Iris pigment epithelial cell (primary cell): Measurements from ENCODE around the gene KPNA3.
"Not testable (repeated sequence)": the region's sequence is repeated elsewhere in the genome, so short reads cannot be mapped to it uniquely, and the experiment has no call there.

Experiments used
- DNase-seq: peaks from one replicate; pipeline ENCODE4 v3.0.0-alpha.2; 2011; ENCODE audit warnings: low read depth

KPNA3 gene, protein sequence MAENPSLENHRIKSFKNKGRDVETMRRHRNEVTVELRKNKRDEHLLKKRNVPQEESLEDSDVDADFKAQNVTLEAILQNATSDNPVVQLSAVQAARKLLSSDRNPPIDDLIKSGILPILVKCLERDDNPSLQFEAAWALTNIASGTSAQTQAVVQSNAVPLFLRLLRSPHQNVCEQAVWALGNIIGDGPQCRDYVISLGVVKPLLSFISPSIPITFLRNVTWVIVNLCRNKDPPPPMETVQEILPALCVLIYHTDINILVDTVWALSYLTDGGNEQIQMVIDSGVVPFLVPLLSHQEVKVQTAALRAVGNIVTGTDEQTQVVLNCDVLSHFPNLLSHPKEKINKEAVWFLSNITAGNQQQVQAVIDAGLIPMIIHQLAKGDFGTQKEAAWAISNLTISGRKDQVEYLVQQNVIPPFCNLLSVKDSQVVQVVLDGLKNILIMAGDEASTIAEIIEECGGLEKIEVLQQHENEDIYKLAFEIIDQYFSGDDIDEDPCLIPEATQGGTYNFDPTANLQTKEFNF

DNA sequence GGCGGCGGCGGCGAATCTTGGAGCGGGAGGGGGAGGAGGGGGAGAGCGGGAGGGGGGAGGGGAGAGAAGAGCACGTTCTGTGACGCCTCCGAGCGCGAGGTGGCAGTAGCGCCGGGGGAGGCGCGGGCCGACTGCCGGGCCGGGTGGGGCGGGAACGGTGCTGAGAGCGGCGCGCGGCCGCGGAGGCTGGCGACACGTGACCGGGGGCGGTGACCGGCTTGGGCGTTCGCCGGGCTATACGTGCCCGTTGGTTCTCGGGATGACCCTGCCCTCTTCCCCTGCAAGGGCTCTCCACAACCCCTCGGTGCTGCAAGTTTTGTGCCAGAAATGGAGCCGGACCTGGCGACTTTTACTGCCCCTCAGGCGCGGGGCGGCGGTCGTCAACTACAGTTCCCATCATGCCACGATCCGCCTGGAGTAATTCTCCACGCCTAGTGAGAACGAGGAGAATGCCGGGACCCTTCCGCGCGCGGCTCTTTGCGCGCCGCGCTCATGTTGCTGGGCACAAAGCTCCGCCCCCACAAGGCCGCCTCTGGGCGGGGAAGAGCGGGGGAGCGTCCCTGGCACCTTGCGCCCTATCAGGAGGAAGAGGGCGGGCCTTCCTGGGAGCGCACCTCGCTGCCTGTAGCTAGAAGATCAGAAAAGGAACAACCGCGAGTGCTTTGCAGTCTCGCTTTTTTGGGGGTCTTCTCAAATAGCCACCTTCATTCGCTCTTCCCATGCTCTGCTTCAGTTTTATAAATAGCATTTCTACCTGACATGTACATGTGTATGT is at the start of gene KPNA3:
KPNA3 (minus strand) TSS at position 133 of the 775 bp plus-strand sequence. CDS start 176 bp downstream, outside the sequence.
- peak; percentile 97 for DNase-seq

DNA sequence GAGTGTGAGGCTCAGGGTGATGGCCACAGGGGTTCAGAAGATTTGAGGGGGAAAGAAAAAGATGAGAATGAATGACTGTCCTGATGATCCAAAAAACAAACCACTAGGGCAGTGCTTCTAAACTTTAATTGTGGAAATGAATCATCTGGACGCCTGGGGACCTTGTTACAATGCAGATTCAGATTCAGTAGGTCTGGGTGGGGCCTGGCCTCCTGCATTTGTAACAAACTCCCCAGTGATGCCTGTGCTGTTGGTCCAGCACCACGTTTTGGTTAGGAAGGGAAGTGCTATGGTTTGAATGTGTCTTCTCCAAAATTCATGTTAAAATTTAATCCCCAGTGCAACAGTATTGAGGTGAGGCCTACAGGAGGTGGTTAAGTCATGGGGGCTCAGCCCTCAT is 49.5 kb upstream of the KPNA3 start:
- DNase-seq, result no peak

DNA sequence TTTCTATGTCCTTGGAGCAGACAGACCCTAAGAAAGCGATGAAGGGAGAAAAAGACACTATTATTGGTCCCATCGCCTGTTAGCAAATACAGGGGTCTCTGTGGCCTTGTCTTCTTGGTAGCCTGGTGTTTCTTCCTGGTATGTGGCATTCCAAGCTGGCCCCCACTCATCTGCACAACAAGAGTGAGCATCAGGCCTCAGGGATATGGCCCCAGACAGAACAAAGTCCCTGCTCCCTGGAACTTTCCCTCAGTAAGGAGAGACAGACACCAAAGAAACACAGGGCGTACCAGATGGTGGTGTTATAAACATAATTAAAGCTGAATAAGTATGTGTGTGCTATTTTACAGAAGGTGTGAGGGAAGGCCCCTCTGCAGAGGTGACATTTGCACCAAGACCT is 48.2 kb upstream of the KPNA3 start:
- DNase-seq, result no peak

DNA sequence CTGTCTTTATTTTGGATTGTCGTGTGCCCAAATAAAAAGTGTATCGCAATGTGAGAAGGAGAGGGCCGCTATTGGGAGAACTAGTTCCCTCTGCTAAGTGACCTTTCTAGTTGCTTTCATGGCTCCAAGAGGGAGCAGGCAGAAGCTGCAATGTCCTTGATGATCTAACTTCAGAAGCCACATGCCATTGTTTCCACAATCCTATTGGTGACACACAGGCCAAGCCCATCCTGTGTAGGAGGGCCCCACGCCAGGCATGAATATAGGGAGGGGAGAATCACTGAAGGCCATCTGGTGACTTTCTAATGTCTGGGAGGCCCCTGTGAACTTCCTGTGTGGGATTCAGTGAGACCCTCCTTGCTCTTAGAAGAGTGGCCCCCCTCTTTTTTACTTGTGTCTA is 47.8 kb upstream of the KPNA3 start:
- DNase-seq, result no peak

DNA sequence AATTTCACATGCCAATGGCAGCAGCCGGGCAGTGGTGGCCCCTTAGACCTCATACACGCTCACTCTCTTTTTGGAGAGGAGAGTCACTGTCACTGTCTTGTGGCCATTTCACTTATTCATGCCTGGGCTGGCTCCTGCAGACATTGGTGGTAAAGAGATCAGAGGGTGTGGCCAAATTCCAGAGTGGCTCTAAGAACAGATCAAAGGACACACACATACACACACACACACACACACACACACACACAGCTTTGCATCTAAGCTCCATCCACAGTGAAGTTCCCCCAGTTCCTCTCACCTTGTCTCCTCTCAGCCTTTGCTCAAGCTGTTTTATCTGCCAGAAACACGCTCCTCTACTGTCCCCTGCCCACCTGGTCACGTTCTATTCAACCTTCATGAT is 46.5 kb upstream of the KPNA3 start:
- no peak for DNase-seq

DNA sequence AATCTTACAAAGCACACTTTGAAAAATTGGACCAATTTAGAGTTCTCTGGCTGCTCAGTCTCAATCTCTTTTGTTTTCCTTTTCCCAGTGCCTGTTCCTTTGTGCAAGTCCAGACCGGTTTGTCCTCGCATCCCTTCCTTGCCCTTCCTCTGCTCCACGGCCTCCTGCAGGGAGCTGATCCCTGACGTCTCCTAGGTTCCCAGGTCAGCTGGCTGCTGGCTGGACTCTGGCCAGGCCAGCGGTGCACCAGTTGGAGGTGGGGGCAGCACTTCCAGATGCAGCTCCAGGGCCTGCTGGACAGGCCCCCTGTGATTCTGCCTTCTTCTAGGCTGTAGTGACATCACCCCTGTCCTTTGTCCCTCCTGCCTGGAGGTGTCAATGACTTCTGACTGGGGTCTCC is 44.0 kb upstream of the KPNA3 start:
- DNase-seq, result no peak

DNA sequence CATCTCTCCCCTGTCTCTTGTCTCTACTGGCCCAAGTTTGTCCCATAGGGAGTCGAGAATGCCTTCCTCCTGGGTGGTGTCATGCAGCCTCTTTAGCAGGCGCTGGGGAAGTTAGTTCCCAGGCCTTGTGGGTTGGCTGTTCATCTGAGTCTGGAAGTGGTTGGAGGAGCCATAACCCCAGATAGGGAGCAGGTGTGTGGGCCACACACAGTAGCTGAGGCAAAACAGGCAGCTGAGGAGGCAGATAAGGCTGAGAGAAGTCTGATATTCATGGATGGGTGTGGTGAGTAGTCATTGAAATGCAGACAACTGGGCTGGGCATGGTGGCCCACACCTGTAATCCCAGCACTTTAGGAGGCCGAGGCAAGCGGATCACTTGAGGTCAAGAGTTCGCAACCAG is 40.9 kb upstream of the KPNA3 start:
- no peak for DNase-seq

DNA sequence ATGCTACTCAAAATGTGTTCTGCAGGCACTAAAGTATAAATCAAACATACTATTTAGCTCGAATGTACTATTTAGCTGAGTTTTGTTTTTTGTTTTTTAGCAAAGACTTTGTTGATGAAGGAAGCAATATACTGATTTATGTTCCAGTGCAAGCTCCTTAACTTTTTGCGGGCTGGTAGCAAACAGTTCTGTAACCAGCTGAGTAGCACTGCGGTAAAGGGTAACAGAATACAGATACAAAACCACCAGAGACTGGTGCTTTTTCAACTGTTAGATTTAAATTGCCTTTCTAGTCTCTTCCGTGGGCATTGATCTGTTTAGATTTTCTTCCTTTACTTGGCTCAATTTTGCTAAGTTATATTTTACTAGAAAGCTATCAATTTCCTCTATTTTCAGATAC is 39.0 kb upstream of the KPNA3 start:
- DNase-seq, result no peak

DNA sequence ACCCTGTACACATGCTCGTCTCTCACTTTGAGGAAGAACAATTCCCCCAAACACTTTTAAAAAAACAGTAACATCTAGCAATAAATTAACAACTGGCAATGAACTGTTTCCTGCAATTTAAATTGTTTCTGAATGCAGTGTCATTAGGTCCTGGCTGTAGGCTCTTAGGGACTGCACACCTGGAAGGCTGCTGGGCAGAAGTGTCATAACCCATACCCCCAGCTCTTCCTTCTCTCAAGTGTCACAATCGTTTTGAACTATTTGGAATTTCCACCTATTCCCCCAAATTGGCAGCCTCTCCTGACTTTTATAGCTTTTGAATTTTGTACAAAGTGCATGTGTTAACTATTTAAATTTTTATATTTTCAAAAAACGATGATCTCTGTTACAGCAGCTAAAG is 38.2 kb upstream of the KPNA3 start:
- no peak for DNase-seq

DNA sequence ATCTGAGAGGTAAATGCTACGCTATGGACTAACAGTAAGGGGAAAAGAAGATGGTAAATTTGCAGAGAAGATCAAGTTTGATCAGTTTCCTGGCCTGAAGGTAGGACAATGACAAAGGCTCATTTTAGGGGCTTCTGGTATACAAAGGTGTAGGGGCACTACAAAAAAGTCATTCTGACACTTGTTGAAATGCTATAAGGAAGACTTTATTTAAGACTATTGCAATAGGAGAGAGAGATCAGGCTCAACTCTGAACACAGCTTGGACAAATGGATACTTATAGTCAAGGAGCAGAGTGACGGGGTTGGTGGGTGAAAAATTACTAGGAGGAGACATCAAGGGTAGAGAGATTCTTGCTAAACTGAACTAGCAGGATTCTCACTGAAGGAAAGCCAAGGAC is 37.2 kb upstream of the KPNA3 start:
- DNase-seq, result no peak

DNA sequence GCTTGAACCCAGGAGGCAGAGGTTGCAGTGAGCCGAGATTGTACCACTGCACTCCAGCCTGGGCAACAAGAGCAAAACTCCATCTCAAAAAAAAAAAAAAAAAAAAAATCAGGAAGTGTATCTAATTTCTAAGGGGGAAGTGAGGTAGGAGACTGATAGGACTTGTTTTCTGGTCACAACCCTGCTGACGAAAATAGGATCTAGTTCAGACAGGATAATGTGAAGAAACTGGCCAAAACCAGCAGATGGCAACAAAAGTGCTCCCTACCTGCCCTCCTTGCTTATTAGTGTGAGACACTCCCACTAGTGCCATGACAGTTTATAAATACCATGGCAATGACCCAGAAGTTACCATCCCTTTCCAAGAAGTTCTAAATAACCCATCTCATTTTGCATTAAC is 36.0 kb upstream of the KPNA3 start:
- no peak for DNase-seq

DNA sequence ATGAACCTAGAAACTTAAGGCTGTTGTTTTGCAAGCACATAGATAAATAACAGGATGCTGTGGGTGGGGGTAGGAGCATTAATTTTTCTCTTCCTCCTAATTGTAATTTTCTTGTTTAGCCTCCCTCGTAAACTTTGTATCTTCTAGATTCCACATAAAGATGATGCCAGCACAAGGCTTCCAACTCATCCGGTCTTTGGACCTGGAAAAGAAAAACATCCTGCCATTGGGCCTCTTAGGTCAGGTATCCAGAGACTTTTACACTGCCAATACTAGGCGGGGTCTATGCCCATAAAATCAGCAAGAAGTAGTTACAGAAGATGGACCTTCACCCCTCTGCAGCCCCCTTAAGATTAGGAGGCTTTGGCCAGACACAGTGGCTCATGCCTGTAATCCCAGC is 35.4 kb upstream of the KPNA3 start:
- DNase-seq, result no peak

DNA sequence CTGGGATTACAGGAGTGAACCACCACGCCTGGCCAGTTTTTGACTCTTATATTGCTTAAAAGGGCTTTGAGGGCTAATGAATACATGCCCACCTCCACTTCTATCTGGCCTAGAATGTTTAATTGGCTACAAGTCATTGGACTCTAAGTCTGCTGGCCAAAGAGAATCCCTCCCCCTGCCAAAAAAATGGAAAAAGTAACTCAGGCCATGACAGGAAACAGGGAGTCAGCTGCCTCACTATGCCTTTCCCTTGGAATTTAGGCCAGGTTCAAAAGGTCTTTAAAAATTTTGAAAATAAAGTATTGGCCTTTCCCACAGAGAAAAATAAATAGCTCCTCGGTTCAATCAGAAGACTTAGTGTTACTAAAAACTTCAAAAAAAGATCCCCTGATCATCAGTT is 34.9 kb upstream of the KPNA3 start:
- no peak for DNase-seq

DNA sequence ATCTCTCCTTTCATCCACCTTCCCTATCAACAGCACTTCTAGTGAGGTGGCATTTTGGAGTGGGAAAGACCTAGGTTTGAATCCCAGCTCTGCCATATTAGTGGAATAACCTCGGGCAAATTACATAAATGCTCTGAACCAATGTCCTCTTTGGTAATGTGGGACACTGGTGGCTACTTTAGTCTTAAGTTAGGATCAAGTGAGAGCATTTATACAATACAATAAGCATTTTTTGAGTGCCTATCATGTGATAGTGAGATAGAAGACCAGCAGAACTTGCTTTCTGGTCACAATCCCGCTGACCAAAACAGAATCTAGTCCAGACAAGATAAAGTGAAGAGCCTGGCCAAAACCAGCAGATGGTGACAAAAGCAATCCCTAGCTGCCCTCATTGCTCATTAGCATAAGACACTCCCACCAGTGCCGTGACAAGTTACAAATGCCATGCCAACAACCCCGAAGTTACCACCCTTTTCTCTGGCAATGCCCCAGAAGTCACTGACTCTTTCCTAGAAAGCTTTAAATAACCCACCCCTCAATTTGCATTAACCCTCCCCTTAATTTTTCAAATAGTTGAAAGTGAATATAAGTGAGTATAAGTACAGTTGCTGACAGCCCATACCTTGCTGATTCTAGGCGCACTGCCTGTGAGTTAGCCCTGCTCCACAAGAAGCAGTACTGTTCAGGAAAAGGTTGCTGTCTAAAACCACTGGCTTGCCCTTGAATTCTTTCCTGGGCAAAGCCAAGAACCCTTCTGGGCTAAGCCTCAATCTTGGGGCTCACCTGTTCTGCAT is 28.9 kb upstream of the KPNA3 start:
- no peak for DNase-seq

DNA sequence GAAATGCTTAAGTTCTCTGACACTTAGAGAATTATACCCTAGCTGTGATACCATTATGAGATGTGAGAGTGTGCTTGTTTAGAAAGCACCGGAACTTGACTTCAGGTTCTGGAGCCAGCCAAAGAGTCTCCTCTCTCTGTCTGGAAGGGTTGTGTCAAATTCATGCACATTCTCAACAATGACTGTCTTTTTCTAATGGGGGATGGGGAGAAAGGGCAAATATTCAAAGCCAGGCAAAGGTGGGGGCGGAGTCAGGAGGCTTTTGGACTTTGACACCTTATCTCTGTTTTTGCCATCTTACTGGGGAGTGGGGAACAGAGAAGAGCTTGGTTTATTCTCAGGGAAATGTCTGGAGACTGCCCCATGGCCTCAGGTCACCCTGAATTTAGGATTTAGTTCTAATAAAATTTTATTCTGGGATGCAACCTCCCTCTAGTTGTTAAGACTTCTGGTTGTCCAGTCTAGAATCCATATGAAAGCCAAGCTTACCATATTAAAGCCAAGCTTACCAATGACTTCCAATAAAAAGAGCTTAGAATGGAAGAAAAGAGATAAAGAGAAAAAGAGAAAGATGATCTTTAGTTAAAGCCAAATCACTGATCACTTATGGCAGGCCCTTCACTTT is 28.2 kb upstream of the KPNA3 start:
- DNase-seq, result no peak

DNA sequence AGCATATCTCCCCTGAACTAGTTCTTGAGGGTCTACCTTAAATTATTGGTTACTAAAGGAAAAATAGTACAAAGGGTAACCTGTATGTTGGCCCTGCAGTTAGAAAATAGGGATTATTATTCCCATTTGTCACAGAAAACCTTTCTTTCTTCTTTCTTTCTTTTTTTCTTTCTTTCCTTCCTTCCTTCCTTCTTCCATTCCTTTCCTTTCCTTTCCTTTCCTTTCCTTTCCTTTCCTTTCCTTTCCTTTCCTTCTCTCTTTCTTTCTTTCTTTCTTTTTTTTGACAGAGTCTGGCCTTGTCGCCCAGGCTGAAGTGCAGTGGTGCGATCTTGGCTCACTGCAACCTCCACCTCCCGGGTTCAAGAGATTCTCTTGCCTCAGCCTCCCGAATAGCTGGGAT is 23.6 kb upstream of the KPNA3 start:
- not testable (repeated sequence) for DNase-seq

DNA sequence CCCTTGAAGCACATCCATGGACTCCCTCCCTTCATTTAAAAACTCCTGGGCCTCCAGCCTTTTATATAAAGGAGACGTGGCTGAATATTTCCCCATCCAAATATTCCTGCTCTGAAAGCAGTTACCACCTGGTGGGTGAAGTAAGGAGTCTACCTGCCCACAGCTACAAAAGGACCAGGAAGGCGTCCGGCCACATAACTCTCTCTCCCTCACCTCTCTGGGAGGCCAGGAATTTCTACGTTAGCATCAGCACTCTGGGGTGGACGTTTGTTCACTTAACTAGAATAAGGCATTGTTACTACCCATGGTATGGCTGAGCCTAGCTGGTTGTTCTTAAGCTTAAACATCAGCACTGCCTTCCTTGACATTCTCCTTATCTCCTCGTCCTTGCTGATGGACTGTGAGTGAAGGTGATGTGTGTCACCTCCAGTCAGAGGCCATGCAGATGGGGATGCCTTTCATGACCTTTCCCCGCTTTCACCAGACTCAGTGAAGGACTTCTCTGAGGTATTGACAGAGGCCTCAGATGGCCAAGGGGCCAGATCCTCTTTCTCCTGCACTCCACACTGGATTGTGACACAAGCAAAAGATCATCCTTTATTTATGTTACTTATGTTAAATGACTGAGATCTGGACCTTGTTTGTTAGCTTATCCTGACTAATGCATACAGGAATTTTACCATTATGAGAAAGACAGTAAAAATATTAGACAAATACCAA is 22.2 kb upstream of the KPNA3 start:
- peak; percentile 54 for DNase-seq

DNA sequence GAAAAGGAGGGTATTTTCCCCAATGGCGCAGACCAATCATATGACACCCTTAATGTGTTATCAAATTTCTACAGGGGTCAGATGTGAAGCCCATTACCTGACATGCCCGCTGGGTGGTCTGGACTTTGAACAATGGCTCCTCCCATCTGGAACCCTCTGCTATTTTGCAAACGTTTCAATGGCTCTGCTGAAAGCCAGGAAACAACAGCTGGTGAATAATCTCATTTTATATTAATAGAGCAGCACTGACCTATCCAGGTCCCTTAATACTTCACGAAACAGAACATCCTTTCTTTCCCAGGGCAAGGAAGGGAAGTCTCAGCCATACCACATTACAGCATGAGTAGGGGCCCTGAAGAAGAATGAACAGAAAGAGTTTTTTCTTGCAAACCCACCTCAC is 20.3 kb upstream of the KPNA3 start:
- no peak for DNase-seq

DNA sequence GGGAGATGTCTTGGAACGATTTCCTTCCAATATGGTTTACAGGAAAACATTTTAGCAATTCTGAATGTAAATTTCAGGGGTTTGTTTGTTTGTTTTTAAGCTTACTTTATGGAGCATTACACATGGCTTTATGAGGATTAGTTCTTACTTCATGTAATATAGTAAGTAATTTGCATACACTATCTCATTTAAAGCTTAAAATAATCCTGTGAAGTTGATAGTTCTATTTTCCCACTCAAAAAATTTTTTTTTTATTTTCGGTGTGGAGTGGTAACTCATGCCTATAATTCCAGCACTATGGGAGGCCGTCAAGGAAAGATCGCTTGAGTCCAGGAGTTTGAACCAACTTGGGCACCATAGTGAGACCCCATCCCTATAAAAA is 19.0 kb upstream of the KPNA3 start:
- DNase-seq, result no peak

DNA sequence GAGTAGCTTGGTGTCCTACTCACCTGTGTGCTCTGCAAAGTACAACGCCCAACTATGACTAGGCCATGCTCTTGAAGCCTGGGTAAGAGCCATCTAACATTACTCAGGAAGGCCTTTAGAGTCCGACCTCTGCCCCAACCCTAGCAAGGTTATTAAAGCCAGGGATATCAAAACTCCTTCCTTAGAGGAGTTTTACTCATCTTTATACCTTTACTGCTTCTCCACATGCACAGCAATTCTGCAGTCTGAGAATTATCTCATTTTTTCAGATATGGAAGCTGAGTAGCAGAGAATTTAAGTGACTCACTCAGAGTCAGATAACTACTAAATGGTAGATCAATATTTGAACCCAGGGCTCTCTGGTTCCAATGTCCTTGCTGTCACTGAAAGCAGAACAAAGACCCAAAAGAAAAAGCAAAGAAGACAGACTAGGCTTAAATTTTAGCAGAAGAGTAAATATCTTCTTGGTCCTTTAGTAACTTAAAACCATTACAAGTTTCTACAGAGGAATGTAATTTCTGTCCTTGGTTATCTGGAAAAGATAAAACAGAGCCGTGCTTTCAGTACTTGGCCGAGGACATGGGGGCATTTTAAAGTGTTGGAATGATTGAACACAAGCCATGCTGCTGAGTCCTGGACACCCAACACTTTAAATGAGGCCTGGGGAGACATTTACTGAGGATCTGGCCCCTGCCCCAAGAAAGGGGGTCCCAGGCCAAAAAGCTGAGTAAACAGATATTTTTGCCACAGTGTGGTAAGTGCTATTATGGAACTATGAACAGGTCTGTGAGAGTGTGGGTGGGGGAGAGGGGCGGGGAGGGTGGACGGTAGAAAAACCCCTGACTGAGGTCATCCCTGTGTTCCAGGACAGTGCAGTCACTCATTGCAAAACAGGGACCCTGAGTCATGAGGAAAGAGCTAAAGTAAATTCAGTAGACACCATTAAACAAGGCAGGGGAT is 18.4 kb upstream of the KPNA3 start:
- peak; percentile 80 for DNase-seq
